Liver (tissue), 9 donors: ENCODE measurements around the gene L2HGDH. TPM values are rescaled to one million over a fixed set of nuclear protein-coding genes. Genes with fewer than 3 reads are reported as not detected.

Experiments
- DNase-seq: peaks from one replicate; pipeline ENCODE4 v3.0.0-alpha.2; 2017; ENCODE audit warnings: low spot score
- H3K27ac ChIP-seq, 2 donors: one replicate each; pipeline ENCODE4 v1.7.0; 2013; ENCODE audit warnings: inconsistent platforms in 2 of 2, low read length in 2 of 2, control low read depth in 1 of 2, low read depth in 1 of 2, mild to moderate bottlenecking in 1 of 2
- H3K27me3 ChIP-seq, 4 donors: one replicate each; pipeline versions ENCODE4 v1.6.1 to v1.7.0; 2013; ENCODE audit warnings: low read length in 3 of 4, inconsistent platforms in 1 of 4, mild to moderate bottlenecking in 1 of 4, moderate library complexity in 1 of 4; ENCODE audit not compliant: control insufficient read depth in 4 of 4, insufficient read depth in 4 of 4
- H3K36me3 ChIP-seq, 4 donors: one replicate each; pipeline versions ENCODE4 v1.6.1 to v1.7.0; 2013; ENCODE audit warnings: low read length in 3 of 4, mild to moderate bottlenecking in 3 of 4, low read depth in 1 of 4, moderate library complexity in 1 of 4; ENCODE audit not compliant: control insufficient read depth in 4 of 4, insufficient read depth in 3 of 4
- H3K4me1 ChIP-seq, 4 donors: one replicate each; pipeline versions ENCODE4 v1.6.1 to v1.7.0; 2013; ENCODE audit warnings: low read length in 3 of 4, mild to moderate bottlenecking in 3 of 4, moderate library complexity in 1 of 4; ENCODE audit not compliant: control insufficient read depth in 4 of 4, insufficient read depth in 4 of 4
- H3K4me3 ChIP-seq, 3 donors: one replicate each; pipeline versions ENCODE4 v1.6.1 to v1.7.0; 2013; ENCODE audit warnings: low read length in 3 of 3, control low read depth in 1 of 3, low read depth in 1 of 3, mild to moderate bottlenecking in 1 of 3
- H3K9ac ChIP-seq, 2 donors: one replicate each; pipeline ENCODE4 v1.7.0; 2013; ENCODE audit warnings: low read length in 2 of 2, mild to moderate bottlenecking in 2 of 2, moderate library complexity in 2 of 2, control low read depth in 1 of 2, low read depth in 1 of 2
- H3K9me3 ChIP-seq, 4 donors: one replicate each; pipeline versions ENCODE4 v1.6.1 to v1.7.0; 2013; ENCODE audit warnings: low read length in 3 of 4; ENCODE audit not compliant: control insufficient read depth in 4 of 4
- FOXA1 ChIP-seq: IDR thresholded peaks from 2 replicates; pipeline ENCODE4 v1.6.1; 2016; ENCODE audit warnings: antibody characterized with exemption
- FOXA2 ChIP-seq: IDR thresholded peaks from 2 replicates; pipeline ENCODE4 v1.6.1; 2016; ENCODE audit warnings: antibody characterized with exemption
- GABPA ChIP-seq, 2 donors: IDR thresholded peaks in 1 of 2; conservative IDR thresholded peaks in 1 of 2; 2 replicates each; pipeline ENCODE4 v1.6.1; 2016; ENCODE audit warnings: antibody characterized with exemption in 2 of 2, mild to moderate bottlenecking in 1 of 2, moderate library complexity in 1 of 2
- HNF4A ChIP-seq, 2 donors: conservative IDR thresholded peaks; 2 replicates each; pipeline ENCODE4 v1.6.1; 2016; ENCODE audit warnings: antibody characterized with exemption in 2 of 2, mild to moderate bottlenecking in 2 of 2
- HNF4G ChIP-seq: IDR thresholded peaks from 2 replicates; pipeline ENCODE4 v1.6.1; 2016; ENCODE audit warnings: antibody characterized with exemption
- JUND ChIP-seq, 2 donors: IDR thresholded peaks; 2 replicates each; pipeline ENCODE4 v1.6.1; 2016; ENCODE audit warnings: antibody characterized with exemption in 2 of 2
- NR2F2 ChIP-seq: IDR thresholded peaks from 2 replicates; pipeline ENCODE4 v1.6.1; 2016; ENCODE audit warnings: antibody characterized with exemption
- RXRA ChIP-seq, 2 donors: IDR thresholded peaks; 2 replicates each; pipeline ENCODE4 v1.6.1; 2017 to 2018; ENCODE audit warnings: antibody characterized with exemption in 2 of 2, mild to moderate bottlenecking in 1 of 2
- SP1 ChIP-seq: IDR thresholded peaks from 2 replicates; pipeline ENCODE4 v1.6.1; 2018; ENCODE audit warnings: antibody characterized with exemption, mild to moderate bottlenecking
- YY1 ChIP-seq: IDR thresholded peaks from 2 replicates; pipeline ENCODE4 v1.6.1; 2016; ENCODE audit warnings: antibody characterized with exemption, mild to moderate bottlenecking
- WGBS: extraction: QIAGEN DNeasy Blood & Tissue Kit; methylation state at CpG from one replicate; pipeline ENCODE4 v1.1.7; 2013; 5-methylcytosine and 5-hydroxymethylcytosine counted together
- polyA plus RNA-seq, 2 donors: library from polyadenylated mRNA; stranded (reverse) in 1 of 2; unstranded in 1 of 2; fragments of 200-250 nt in 1 of 2; fragments of >200 nt in 1 of 2; fragmentation: Nextera tagmentation in 1 of 2; extraction: Ambion mirVana in 1 of 2; gene quantifications; one replicate each; pipeline versions ENCODE4 v1.2.1 to v1.2.3, GENCODE V29; 2013 to 2015
- total RNA-seq, 2 donors: library from RNA; depleted of rRNA; stranded (reverse); fragments of >200 nt; gene quantifications; one replicate each; pipeline ENCODE4 v1.2.3, GENCODE V29; 2014
- TF ChIP-seq, protein P1 (sequence below): fragments of 150-350 bp; IDR thresholded peaks from 2 replicates; pipeline ENCODE4 v1.5.1; 2017; ENCODE audit warnings: improper control_type of control experiment, low read depth, low read length; ENCODE audit not compliant: missing input control
- TF ChIP-seq, protein P2 (sequence below): IDR thresholded peaks from 2 replicates; pipeline ENCODE4 v1.6.1; 2016; ENCODE audit warnings: antibody characterized with exemption
- TF ChIP-seq, protein P3 (sequence below): IDR thresholded peaks from 2 replicates; pipeline ENCODE4 v1.6.1; 2016; ENCODE audit warnings: antibody characterized with exemption
- TF ChIP-seq, protein P4 (sequence below): IDR thresholded peaks from 2 replicates; pipeline ENCODE4 v1.6.1; 2016; ENCODE audit warnings: antibody characterized with exemption, mild to moderate bottlenecking
- donor health status: healthy.
- donor health status: healthy.
- donor health status: healthy.
- donor health status: healthy.
- donor health status: healthy.

L2HGDH gene
- total and polyA plus RNA-seq, 4 donors: 3.8 to 9.0 (median 5.4) TPM

DNA sequence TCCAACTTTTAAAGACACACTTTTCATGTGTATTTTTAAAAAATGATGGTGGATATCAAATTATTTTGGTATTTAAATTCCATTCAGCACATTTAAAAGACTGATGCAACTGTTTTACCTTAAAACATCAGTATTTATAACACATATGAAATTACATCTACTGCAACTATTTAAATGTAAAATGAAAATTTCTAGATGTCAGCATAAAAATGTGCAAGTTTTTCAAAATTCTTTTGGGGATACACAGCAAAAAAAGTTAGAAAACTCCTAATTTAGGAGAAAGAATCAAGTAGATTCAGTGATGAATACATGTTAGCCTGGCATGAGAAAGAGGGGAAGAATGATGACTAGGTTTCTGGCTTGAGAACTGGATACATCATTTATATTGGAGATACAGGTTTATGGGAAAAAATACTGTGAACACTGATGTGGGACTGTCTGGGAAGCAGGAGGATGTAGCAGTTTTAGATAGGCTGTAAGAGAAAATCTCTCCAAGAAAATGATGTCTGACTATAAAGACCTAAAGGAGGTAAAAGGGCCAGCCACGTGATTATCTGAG is 89.9 kb downstream of the L2HGDH start:
- DNase-seq: no peak
- H3K9ac ChIP-seq: no peak overlapping the region
- TF ChIP-seq SP1: no peak
- TF ChIP-seq, protein P1, sequence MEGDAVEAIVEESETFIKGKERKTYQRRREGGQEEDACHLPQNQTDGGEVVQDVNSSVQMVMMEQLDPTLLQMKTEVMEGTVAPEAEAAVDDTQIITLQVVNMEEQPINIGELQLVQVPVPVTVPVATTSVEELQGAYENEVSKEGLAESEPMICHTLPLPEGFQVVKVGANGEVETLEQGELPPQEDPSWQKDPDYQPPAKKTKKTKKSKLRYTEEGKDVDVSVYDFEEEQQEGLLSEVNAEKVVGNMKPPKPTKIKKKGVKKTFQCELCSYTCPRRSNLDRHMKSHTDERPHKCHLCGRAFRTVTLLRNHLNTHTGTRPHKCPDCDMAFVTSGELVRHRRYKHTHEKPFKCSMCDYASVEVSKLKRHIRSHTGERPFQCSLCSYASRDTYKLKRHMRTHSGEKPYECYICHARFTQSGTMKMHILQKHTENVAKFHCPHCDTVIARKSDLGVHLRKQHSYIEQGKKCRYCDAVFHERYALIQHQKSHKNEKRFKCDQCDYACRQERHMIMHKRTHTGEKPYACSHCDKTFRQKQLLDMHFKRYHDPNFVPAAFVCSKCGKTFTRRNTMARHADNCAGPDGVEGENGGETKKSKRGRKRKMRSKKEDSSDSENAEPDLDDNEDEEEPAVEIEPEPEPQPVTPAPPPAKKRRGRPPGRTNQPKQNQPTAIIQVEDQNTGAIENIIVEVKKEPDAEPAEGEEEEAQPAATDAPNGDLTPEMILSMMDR: no peak
- no peak for TF ChIP-seq FOXA2
- no peak for TF ChIP-seq RXRA (IDR thresholded peaks at IDR 0.05)
- TF ChIP-seq YY1: no peak
- TF ChIP-seq GABPA (IDR thresholded peaks at IDR 0.05 in 1 of 2, conservative IDR thresholded peaks at IDR 0.05 in 1 of 2): no peak
- no peaks in the 10 kb centered on the region for H3K9me3 ChIP-seq
- H3K27ac ChIP-seq: no peak overlapping the region
- no peaks in the 10 kb centered on the region for H3K36me3 ChIP-seq
- H3K4me1 ChIP-seq: peaks cover 3 to 17% (median 13%) of the 10 kb centered on the region in 4 donors
- no peak overlapping the region for H3K4me3 ChIP-seq
- WGBS: 85% methylated on average over 1 of the region's 1 CpG
- H3K27me3 ChIP-seq: no peaks in the 10 kb centered on the region

DNA sequence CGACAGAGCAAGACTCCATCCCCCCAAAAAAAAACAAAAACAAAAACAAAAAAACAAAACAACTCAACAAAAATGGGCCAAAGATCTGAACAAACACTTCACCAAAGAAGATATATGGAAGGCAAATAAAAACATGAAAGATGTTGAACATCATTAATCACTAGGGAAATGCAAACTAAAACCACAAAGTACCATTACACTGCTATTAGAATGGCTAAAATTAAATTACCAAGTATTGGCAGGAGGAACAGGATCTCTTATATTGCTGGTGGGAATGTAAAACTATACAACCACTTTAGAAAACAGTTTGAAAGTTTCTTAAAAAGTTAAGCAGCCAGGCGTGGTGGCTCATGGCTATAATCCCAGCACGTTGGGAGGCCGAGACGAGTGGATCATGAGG is 93.5 kb downstream of the L2HGDH start:
- Histone ChIP-seq H3K36me3 (no peaks in the 10 kb centered on the region), H3K27me3 (no peaks in the 10 kb centered on the region), H3K9me3 (no peaks in the 10 kb centered on the region), H3K4me1 (peaks cover 0 to 4% (median 0%) of the 10 kb centered on the region in 4 donors), H3K4me3 (no peak overlapping the region), H3K9ac (no peak overlapping the region), H3K27ac (no peak overlapping the region)
- DNase-seq: no peak
- TF ChIP-seq, protein P2, sequence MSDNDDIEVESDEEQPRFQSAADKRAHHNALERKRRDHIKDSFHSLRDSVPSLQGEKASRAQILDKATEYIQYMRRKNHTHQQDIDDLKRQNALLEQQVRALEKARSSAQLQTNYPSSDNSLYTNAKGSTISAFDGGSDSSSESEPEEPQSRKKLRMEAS: no peak
- TF ChIP-seq YY1 (no peak), NR2F2 (no peak), FOXA1 (no peak), JUND (IDR thresholded peaks at IDR 0.05) (no peak), HNF4A (conservative IDR thresholded peaks at IDR 0.05) (no peak), HNF4G (no peak)
- TF ChIP-seq, protein P3, sequence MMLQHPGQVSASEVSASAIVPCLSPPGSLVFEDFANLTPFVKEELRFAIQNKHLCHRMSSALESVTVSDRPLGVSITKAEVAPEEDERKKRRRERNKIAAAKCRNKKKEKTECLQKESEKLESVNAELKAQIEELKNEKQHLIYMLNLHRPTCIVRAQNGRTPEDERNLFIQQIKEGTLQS: no peak
- TF ChIP-seq, protein P4, sequence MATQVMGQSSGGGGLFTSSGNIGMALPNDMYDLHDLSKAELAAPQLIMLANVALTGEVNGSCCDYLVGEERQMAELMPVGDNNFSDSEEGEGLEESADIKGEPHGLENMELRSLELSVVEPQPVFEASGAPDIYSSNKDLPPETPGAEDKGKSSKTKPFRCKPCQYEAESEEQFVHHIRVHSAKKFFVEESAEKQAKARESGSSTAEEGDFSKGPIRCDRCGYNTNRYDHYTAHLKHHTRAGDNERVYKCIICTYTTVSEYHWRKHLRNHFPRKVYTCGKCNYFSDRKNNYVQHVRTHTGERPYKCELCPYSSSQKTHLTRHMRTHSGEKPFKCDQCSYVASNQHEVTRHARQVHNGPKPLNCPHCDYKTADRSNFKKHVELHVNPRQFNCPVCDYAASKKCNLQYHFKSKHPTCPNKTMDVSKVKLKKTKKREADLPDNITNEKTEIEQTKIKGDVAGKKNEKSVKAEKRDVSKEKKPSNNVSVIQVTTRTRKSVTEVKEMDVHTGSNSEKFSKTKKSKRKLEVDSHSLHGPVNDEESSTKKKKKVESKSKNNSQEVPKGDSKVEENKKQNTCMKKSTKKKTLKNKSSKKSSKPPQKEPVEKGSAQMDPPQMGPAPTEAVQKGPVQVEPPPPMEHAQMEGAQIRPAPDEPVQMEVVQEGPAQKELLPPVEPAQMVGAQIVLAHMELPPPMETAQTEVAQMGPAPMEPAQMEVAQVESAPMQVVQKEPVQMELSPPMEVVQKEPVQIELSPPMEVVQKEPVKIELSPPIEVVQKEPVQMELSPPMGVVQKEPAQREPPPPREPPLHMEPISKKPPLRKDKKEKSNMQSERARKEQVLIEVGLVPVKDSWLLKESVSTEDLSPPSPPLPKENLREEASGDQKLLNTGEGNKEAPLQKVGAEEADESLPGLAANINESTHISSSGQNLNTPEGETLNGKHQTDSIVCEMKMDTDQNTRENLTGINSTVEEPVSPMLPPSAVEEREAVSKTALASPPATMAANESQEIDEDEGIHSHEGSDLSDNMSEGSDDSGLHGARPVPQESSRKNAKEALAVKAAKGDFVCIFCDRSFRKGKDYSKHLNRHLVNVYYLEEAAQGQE: no peak
- 89% methylated on average over 5 of the region's 5 CpGs for WGBS
